HEK293 (cell line): ENCODE data around the gene CTIF.

Experiments used
- CTCF ChIA-PET: fragments of 350-600 bp; formaldehyde crosslinking; extraction: SDS; loops from one replicate; lab custom pipeline; 2021; ENCODE audit warnings: antibody characterized with exemption; lab: Yijun Ruan, JAX
- POLR2A ChIA-PET: fragments of 300-600 bp; formaldehyde crosslinking; extraction: SDS; loops from one replicate; lab custom pipeline; 2020; ENCODE audit warnings: antibody characterized with exemption, inconsistent platforms; lab: Yijun Ruan, JAX
- H3K27ac ChIP-seq: fragments of 200-500 bp; sonication (Bioruptor generic); 2 replicates; pipeline ENCODE4 v1.5.1; 2014; ENCODE audit warnings: low read depth, low read length, control low read depth, inconsistent platforms; ENCODE audit errors: extremely low read depth
- H3K36me3 ChIP-seq, 2 experiments: fragments of 200-500 bp in 1 of 2; sonication (Bioruptor generic) in 1 of 2; 1 replicate in 1 of 2; 2 replicates in 1 of 2; pipeline ENCODE4 v1.5.1; 2014 to 2017; ENCODE audit warnings: inconsistent platforms in 2 of 2, low read length in 2 of 2; ENCODE audit not compliant: control insufficient read depth in 2 of 2, insufficient read depth in 1 of 2
- H3K4me1 ChIP-seq: fragments of 200-500 bp; sonication (Bioruptor generic); 2 replicates; pipeline ENCODE4 v1.5.1; 2014; ENCODE audit warnings: mild to moderate bottlenecking, low read length, inconsistent platforms; ENCODE audit not compliant: control insufficient read depth, insufficient read depth
- H3K4me3 ChIP-seq: 2 replicates; pipeline ENCODE4 v1.5.1; 2011; ENCODE audit warnings: low read depth, mild to moderate bottlenecking, control low read depth, low read length, moderate library complexity
- H3K9me3 ChIP-seq: fragments of 200-500 bp; sonication (Bioruptor generic); 2 replicates; pipeline ENCODE4 v1.5.1; 2014; ENCODE audit warnings: low read depth, low read length, inconsistent platforms; ENCODE audit not compliant: control insufficient read depth, insufficient read depth
- FEZF1 ChIP-seq: fragments of 450-650 bp; formaldehyde crosslinking; IDR thresholded peaks from 2 replicates; pipeline ENCODE4 v1.5.1; 2016; ENCODE audit warnings: missing biosample characterization, missing genetic modification characterization
- GFI1B ChIP-seq: fragments of 450-650 bp; formaldehyde crosslinking; IDR thresholded peaks from 2 replicates; pipeline ENCODE4 v1.5.1; 2016; ENCODE audit warnings: missing biosample characterization, missing genetic modification characterization
- GLI2 ChIP-seq: fragments of 450-650 bp; formaldehyde crosslinking; IDR thresholded peaks from 2 replicates; pipeline ENCODE4; 2017; ENCODE audit warnings: missing biosample characterization, missing genetic modification characterization, low read depth, borderline replicate concordance
- KLF8 ChIP-seq: fragments of 450-650 bp; formaldehyde crosslinking; IDR thresholded peaks from 2 replicates; pipeline ENCODE4 v1.5.1; 2016; ENCODE audit warnings: missing biosample characterization, missing genetic modification characterization
- KLF9 ChIP-seq: fragments of 450-650 bp; formaldehyde crosslinking; IDR thresholded peaks from 2 replicates; pipeline ENCODE4 v1.5.1; 2016; ENCODE audit warnings: missing biosample characterization, missing genetic modification characterization, low read depth
- YY2 ChIP-seq: fragments of 450-650 bp; formaldehyde crosslinking; IDR thresholded peaks from 2 replicates; pipeline ENCODE4 v1.5.1; 2016; ENCODE audit warnings: missing biosample characterization, missing genetic modification characterization
- ZFP69B ChIP-seq: fragments of 450-650 bp; formaldehyde crosslinking; IDR thresholded peaks from 2 replicates; pipeline ENCODE4 v1.5.1; 2016; ENCODE audit warnings: missing biosample characterization, missing genetic modification characterization
- ZIC2 ChIP-seq: fragments of 450-650 bp; formaldehyde crosslinking; IDR thresholded peaks from 2 replicates; pipeline ENCODE4 v1.5.1; 2016; ENCODE audit warnings: missing biosample characterization, missing genetic modification characterization
- ZNF121 ChIP-seq: fragments of 450-650 bp; formaldehyde crosslinking; IDR thresholded peaks from 2 replicates; pipeline ENCODE4 v1.5.1; 2016; ENCODE audit warnings: missing biosample characterization, missing genetic modification characterization
- ZNF174 ChIP-seq: fragments of 450-650 bp; formaldehyde crosslinking; IDR thresholded peaks from 2 replicates; pipeline ENCODE4 v1.5.0; 2017; ENCODE audit warnings: missing biosample characterization, mild to moderate bottlenecking, missing genetic modification characterization
- ZNF335 ChIP-seq: fragments of 450-650 bp; formaldehyde crosslinking; conservative IDR thresholded peaks from 2 replicates; pipeline ENCODE4 v1.5.1; 2016; ENCODE audit warnings: missing biosample characterization, missing genetic modification characterization
- ZNF341 ChIP-seq: fragments of 450-650 bp; formaldehyde crosslinking; IDR thresholded peaks from 2 replicates; pipeline ENCODE4; 2016; ENCODE audit warnings: low read depth, missing biosample characterization, missing genetic modification characterization
- ZNF37A ChIP-seq: fragments of 450-650 bp; IDR thresholded peaks from 2 replicates; pipeline ENCODE4 v1.5.1; 2018; ENCODE audit warnings: missing biosample characterization, missing genetic modification characterization
- ZNF426 ChIP-seq: fragments of 450-650 bp; formaldehyde crosslinking; IDR thresholded peaks from 2 replicates; pipeline ENCODE4 v1.5.1; 2017; ENCODE audit warnings: missing biosample characterization, missing genetic modification characterization, mild to moderate bottlenecking, inconsistent platforms, moderate library complexity
- ZNF48 ChIP-seq: fragments of 450-650 bp; formaldehyde crosslinking; IDR thresholded peaks from 2 replicates; pipeline ENCODE4 v1.5.1; 2016; ENCODE audit warnings: missing biosample characterization, missing genetic modification characterization
- ZNF501 ChIP-seq: fragments of 450-650 bp; formaldehyde crosslinking; IDR thresholded peaks from 2 replicates; pipeline ENCODE4 v1.5.1; 2016; ENCODE audit warnings: missing biosample characterization, missing genetic modification characterization
- ZNF561 ChIP-seq: fragments of 450-650 bp; IDR thresholded peaks from 2 replicates; pipeline ENCODE4 v1.5.1; 2018; ENCODE audit warnings: missing biosample characterization, missing genetic modification characterization, borderline replicate concordance
- ZNF701 ChIP-seq: fragments of 450-650 bp; formaldehyde crosslinking; IDR thresholded peaks from 2 replicates; pipeline ENCODE4 v1.5.1; 2016; ENCODE audit warnings: missing biosample characterization, missing genetic modification characterization
- ZNF747 ChIP-seq: fragments of 450-650 bp; formaldehyde crosslinking; IDR thresholded peaks from 2 replicates; pipeline ENCODE4 v1.5.1; 2016; ENCODE audit warnings: missing biosample characterization, missing genetic modification characterization
- ZNF776 ChIP-seq: fragments of 450-650 bp; formaldehyde crosslinking; IDR thresholded peaks from 2 replicates; pipeline ENCODE4 v1.5.0; 2017; ENCODE audit warnings: missing biosample characterization, missing genetic modification characterization, borderline replicate concordance
- ZNF785 ChIP-seq: fragments of 450-650 bp; formaldehyde crosslinking; IDR thresholded peaks from 2 replicates; pipeline ENCODE4 v1.5.1; 2016; ENCODE audit warnings: missing biosample characterization, missing genetic modification characterization
- ZSCAN23 ChIP-seq: fragments of 450-650 bp; formaldehyde crosslinking; IDR thresholded peaks from 2 replicates; pipeline ENCODE4 v1.5.1; 2016; ENCODE audit warnings: missing biosample characterization, missing genetic modification characterization
- TF ChIP-seq, protein P1 (sequence below): fragments of 450-650 bp; formaldehyde crosslinking; IDR thresholded peaks from 2 replicates; pipeline ENCODE4 v1.5.1; 2017; ENCODE audit warnings: missing biosample characterization, missing genetic modification characterization
- TF ChIP-seq, protein P2 (sequence below): sonication (generic); formaldehyde crosslinking; IDR thresholded peaks from 2 replicates; pipeline ENCODE4 v1.8.1; 2022; ENCODE audit warnings: mild to moderate bottlenecking, moderate library complexity, missing genetic modification reagents

CTIF gene

DNA sequence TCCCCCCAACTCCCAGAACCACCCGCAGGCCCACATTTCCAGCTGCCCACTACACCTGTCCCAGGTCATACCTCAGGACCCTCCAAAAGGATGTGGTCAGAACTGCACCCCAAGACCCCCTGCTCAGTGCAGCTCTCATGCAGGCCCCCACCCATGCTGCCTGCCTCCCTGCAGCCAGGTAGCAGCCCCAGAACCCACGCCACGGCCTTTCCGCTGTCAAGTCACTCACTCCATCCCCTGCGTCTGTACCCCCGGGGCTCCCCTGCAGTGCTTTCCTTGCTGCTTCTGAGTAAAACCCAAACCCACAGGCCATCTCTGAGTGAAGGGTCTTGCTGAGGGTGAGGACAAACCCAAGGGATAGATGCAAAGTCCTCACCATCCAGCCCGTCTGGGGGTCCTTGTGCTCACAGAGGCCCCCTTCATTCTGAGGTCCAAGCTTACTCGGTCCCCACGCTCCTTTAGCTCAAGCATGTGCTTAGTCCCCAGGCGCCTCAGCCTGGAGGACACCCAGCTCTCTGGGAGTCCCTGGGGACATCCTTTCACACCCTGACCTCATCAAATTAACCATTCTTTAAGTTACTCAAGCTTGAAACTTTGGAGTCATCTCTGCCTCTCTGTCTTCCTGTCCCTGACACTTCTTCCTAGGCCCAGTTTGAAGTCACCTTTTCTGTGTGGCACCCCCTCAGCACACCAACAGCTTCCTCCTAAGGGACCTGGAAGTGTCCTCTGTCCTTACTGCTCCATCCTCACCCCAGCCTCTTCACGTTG lies 281.8 kb downstream of the CTIF start:
- ChIA-PET POLR2A (no interaction called here), CTCF (interaction anchor here (0.6 to 1.1 kb wide), 2 partner anchors 12 to 404 kb away, joined by 4 read pairs; no protein-coding TSS in a partner anchor)
- Histone ChIP-seq H3K36me3 (no peaks in the 10 kb centered on the region; a peak in 1 of 3 replicates), H3K4me3 (no peak overlapping the region), H3K9me3 (no peaks in the 10 kb centered on the region), H3K4me1 (peaks cover 7% of the 10 kb centered on the region; the same call in 1 of the 2 replicates), H3K27ac (no peak overlapping the region)
- no peak for TF ChIP-seq ZFP69B (tag by site-specific recombination)
- TF ChIP-seq ZIC2 (tag by site-specific recombination) = no peak
- TF ChIP-seq ZNF121 (tag by site-specific recombination) = no peak
- no peak for TF ChIP-seq ZNF48 (tag by site-specific recombination)
- TF ChIP-seq FEZF1 = no peak
- TF ChIP-seq, protein P1, sequence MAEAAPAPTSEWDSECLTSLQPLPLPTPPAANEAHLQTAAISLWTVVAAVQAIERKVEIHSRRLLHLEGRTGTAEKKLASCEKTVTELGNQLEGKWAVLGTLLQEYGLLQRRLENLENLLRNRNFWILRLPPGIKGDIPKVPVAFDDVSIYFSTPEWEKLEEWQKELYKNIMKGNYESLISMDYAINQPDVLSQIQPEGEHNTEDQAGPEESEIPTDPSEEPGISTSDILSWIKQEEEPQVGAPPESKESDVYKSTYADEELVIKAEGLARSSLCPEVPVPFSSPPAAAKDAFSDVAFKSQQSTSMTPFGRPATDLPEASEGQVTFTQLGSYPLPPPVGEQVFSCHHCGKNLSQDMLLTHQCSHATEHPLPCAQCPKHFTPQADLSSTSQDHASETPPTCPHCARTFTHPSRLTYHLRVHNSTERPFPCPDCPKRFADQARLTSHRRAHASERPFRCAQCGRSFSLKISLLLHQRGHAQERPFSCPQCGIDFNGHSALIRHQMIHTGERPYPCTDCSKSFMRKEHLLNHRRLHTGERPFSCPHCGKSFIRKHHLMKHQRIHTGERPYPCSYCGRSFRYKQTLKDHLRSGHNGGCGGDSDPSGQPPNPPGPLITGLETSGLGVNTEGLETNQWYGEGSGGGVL (tag by site-specific recombination) = no peak
- TF ChIP-seq ZNF501 (tag by site-specific recombination) = no peak
- no peak for TF ChIP-seq ZNF776 (tag by site-specific recombination)
- TF ChIP-seq KLF8 (tag by site-specific recombination) = no peak
- TF ChIP-seq ZNF747 = no peak
- TF ChIP-seq ZNF426 (tag by site-specific recombination) = no peak
- no peak for TF ChIP-seq ZSCAN23 (tag by site-specific recombination)
- no peak for TF ChIP-seq KLF9 (tag by site-specific recombination)
- TF ChIP-seq GFI1B (tag by site-specific recombination) = no peak
- TF ChIP-seq, protein P2, sequence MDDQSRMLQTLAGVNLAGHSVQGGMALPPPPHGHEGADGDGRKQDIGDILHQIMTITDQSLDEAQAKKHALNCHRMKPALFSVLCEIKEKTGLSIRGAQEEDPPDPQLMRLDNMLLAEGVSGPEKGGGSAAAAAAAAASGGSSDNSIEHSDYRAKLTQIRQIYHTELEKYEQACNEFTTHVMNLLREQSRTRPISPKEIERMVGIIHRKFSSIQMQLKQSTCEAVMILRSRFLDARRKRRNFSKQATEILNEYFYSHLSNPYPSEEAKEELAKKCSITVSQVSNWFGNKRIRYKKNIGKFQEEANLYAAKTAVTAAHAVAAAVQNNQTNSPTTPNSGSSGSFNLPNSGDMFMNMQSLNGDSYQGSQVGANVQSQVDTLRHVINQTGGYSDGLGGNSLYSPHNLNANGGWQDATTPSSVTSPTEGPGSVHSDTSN (CRISPR knock-in tag) = no peak
- TF ChIP-seq ZNF37A (tag by site-specific recombination) = no peak
- TF ChIP-seq ZNF341 = no peak

DNA sequence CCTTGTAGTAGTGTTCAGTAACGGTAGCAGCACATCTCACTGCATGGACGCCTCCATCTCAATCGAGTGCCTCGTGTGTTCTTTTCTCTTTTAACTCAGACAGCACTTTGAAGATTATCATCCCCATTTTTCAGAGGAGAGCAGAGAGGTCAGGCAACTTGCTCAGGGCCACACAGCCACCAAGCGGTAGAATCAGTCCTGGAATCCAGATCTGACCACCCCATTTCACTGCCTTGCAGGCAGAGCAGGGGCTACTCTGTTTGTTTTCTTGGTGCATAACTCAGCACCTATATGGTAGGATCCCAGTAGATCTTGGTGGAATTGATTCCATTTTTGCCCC lies 282.4 kb downstream of the CTIF start:
- TF ChIP-seq YY2 = no peak
- no peak for TF ChIP-seq ZNF785 (tag by site-specific recombination)
- TF ChIP-seq GLI2 (tag by site-specific recombination) = no peak
- TF ChIP-seq ZNF701 = no peak
- TF ChIP-seq ZNF561 (tag by site-specific recombination) = no peak
- no peak for TF ChIP-seq ZNF335 (tag by site-specific recombination)
- no peak for TF ChIP-seq ZNF174
- H3K27ac ChIP-seq = no peak overlapping the region
- peaks cover 10% of the 10 kb centered on the region; the same call in 1 of the 2 replicates for H3K4me1 ChIP-seq
- H3K36me3 ChIP-seq = no peaks in the 10 kb centered on the region; a peak in 1 of 3 replicates
- CTCF ChIA-PET = interaction anchor here (0.6 kb wide), 1 partner anchor 34 kb away, joined by 3 read pairs; no protein-coding TSS in a partner anchor
- no peak overlapping the region for H3K4me3 ChIP-seq
- POLR2A ChIA-PET = no interaction called here
- no peaks in the 10 kb centered on the region for H3K9me3 ChIP-seq
